H1 (cell line): ENCODE measurements around the gene JAKMIP3. TPM values are rescaled to one million over a fixed set of nuclear protein-coding genes. Genes with fewer than 3 reads are reported as not detected.

Experiments used
- CTCF ChIA-PET: fragments of 300-600 bp; sonication (Branson Sonifier 250); formaldehyde crosslinking; loops from one replicate; lab custom pipeline; 2021; ENCODE audit not compliant: partially characterized antibody; lab: Charles Lee
- POLR2A ChIA-PET: fragments of 300-600 bp; sonication (Branson Sonifier 250); formaldehyde crosslinking; loops from one replicate; lab custom pipeline; 2021; ENCODE audit warnings: inconsistent platforms; ENCODE audit not compliant: partially characterized antibody; lab: Charles Lee
- DNase-seq, 2 experiments: peaks; one replicate each; pipeline versions ENCODE4 v3.0.0 to v3.0.0-alpha.2; 2010 to 2022; ENCODE audit warnings: low spot score in 2 of 2, low read depth in 1 of 2, mixed read lengths in 1 of 2
- FAIRE-seq: peaks from 2 replicates; lab custom pipeline; 2011; peaks lifted over from hg19 to GRCh38; lab: Jason Lieb, UNC
- H2AFZ ChIP-seq: 2 replicates; pipeline ENCODE4 v1.8.1; 2012; ENCODE audit warnings: low read length, inconsistent platforms
- H2AK5ac ChIP-seq: 2 replicates; pipeline ENCODE4 v1.6.1; 2013; ENCODE audit warnings: low read depth, low read length
- H2BK120ac ChIP-seq: replicated peaks from 2 replicates; pipeline ENCODE3; 2013; ENCODE audit warnings: low read depth, low read length, inconsistent platforms
- H2BK12ac ChIP-seq: 2 replicates; pipeline ENCODE4 v1.6.1; 2013; ENCODE audit warnings: low read depth, low read length
- H2BK15ac ChIP-seq: 2 replicates; pipeline ENCODE4 v1.6.1; 2013; ENCODE audit warnings: low read length
- H2BK20ac ChIP-seq: 2 replicates; pipeline ENCODE4 v1.6.1; 2013; ENCODE audit warnings: low read length
- H2BK5ac ChIP-seq: 2 replicates; pipeline ENCODE4 v1.6.1; 2013; ENCODE audit warnings: low read depth, low read length
- H3K14ac ChIP-seq: 2 replicates; pipeline ENCODE4 v1.6.1; 2013; ENCODE audit warnings: inconsistent platforms; ENCODE audit not compliant: insufficient read length
- H3K18ac ChIP-seq: 2 replicates; pipeline ENCODE4 v1.6.1; 2013; ENCODE audit warnings: low read length; ENCODE audit errors: extremely low read depth
- H3K23ac ChIP-seq: 2 replicates; pipeline ENCODE4 v1.6.1; 2013; ENCODE audit warnings: inconsistent platforms; ENCODE audit not compliant: insufficient read length
- H3K23me2 ChIP-seq: 2 replicates; pipeline ENCODE4 v1.6.1; 2013; ENCODE audit warnings: low read depth, low read length
- H3K27ac ChIP-seq: 2 replicates; pipeline ENCODE4 v1.6.1; 2011; ENCODE audit warnings: low read depth, low read length, inconsistent platforms
- H3K27me3 ChIP-seq, 4 experiments: replicated peaks in 1 of 4; 1 replicate in 1 of 4; 2 replicates in 3 of 4; pipeline versions ENCODE4 v1.6.1 to v1.8.1; 2011 to 2013; ENCODE audit warnings: low read length in 3 of 4, mild to moderate bottlenecking in 3 of 4, inconsistent platforms in 2 of 4, mixed read lengths in 2 of 4, moderate library complexity in 1 of 4; ENCODE audit not compliant: control insufficient read depth in 3 of 4, insufficient read depth in 3 of 4; ENCODE audit errors: extremely low read depth in 1 of 4
- H3K36me3 ChIP-seq, 4 experiments: 2 replicates each; pipeline versions ENCODE4 v1.6.1 to v1.8.1; 2011 to 2013; ENCODE audit warnings: mild to moderate bottlenecking in 4 of 4, low read length in 3 of 4, moderate library complexity in 2 of 4, control low read depth in 1 of 4, inconsistent platforms in 1 of 4; ENCODE audit not compliant: insufficient read depth in 4 of 4, control insufficient read depth in 2 of 4
- H3K4ac ChIP-seq: replicated peaks from 2 replicates; pipeline ENCODE3; 2013; ENCODE audit warnings: low read length, low read depth, mixed read lengths, inconsistent platforms; ENCODE audit not compliant: insufficient read length
- H3K4me1 ChIP-seq, 4 experiments: replicated peaks in 1 of 4; 1 replicate in 1 of 4; 2 replicates in 3 of 4; pipeline versions ENCODE4 v1.6.1 to v1.8.1; 2011 to 2013; ENCODE audit warnings: low read length in 3 of 4, inconsistent platforms in 2 of 4, mixed read lengths in 1 of 4; ENCODE audit not compliant: insufficient read depth in 4 of 4, control insufficient read depth in 3 of 4
- H3K4me2 ChIP-seq, 2 experiments: 2 replicates each; pipeline versions ENCODE4 v1.6.1 to v1.8.1; 2011 to 2013; ENCODE audit warnings: low read depth in 2 of 2, low read length in 2 of 2, control low read depth in 1 of 2, inconsistent platforms in 1 of 2, mild to moderate bottlenecking in 1 of 2; ENCODE audit not compliant: insufficient read depth in 1 of 2
- H3K4me3 ChIP-seq, 4 experiments: fragments of 200-600, 300-600 bp in 1 of 4; sonication (generic), shearing (Covaris generic), sonication (Bioruptor Twin) in 1 of 4; 2 replicates each; pipeline versions ENCODE4 v1.5.1 to v1.8.1; 2011 to 2016; ENCODE audit warnings: low read length in 4 of 4, low read depth in 3 of 4, control low read depth in 2 of 4, inconsistent platforms in 2 of 4, mild to moderate bottlenecking in 2 of 4, mixed read lengths in 1 of 4, moderate library complexity in 1 of 4; ENCODE audit not compliant: insufficient read depth in 2 of 4; ENCODE audit errors: extremely low read depth in 1 of 4
- H3K56ac ChIP-seq: replicated peaks from 2 replicates; pipeline ENCODE3; 2013; ENCODE audit warnings: low read depth, mild to moderate bottlenecking, mixed read lengths, low read length, inconsistent platforms; ENCODE audit not compliant: insufficient read length
- H3K79me1 ChIP-seq: 2 replicates; pipeline ENCODE4 v1.6.1; 2013; ENCODE audit warnings: low read depth, low read length, control low read depth
- H3K79me2 ChIP-seq, 2 experiments: 2 replicates each; pipeline versions ENCODE4 v1.6.1 to v1.8.1; 2012 to 2013; ENCODE audit warnings: low read length in 2 of 2, mild to moderate bottlenecking in 2 of 2, inconsistent platforms in 1 of 2; ENCODE audit not compliant: insufficient read depth in 2 of 2, control insufficient read depth in 1 of 2
- H3K9ac ChIP-seq, 4 experiments: replicated peaks in 1 of 4; 1 replicate in 1 of 4; 2 replicates in 3 of 4; pipeline versions ENCODE4 v1.6.1 to v1.8.1; 2011 to 2013; ENCODE audit warnings: low read depth in 3 of 4, low read length in 3 of 4, control low read depth in 2 of 4, mild to moderate bottlenecking in 2 of 4, moderate library complexity in 2 of 4, inconsistent platforms in 1 of 4; ENCODE audit errors: extremely low read depth in 1 of 4
- H3K9me3 ChIP-seq, 2 experiments: 2 replicates each; pipeline versions ENCODE4 v1.6.1 to v1.8.1; 2012 to 2013; ENCODE audit warnings: mild to moderate bottlenecking in 2 of 2, moderate library complexity in 2 of 2, control low read depth in 1 of 2, inconsistent platforms in 1 of 2, low read depth in 1 of 2, low read length in 1 of 2, mixed read lengths in 1 of 2; ENCODE audit not compliant: insufficient read depth in 2 of 2
- H4K20me1 ChIP-seq, 2 experiments: replicated peaks in 1 of 2; 2 replicates each; pipeline versions ENCODE3 to v1.8.1; 2011 to 2013; ENCODE audit warnings: inconsistent platforms in 2 of 2, low read length in 2 of 2, mild to moderate bottlenecking in 1 of 2; ENCODE audit not compliant: insufficient read depth in 2 of 2, control insufficient read depth in 1 of 2
- H4K5ac ChIP-seq: 2 replicates; pipeline ENCODE4 v1.6.1; 2013; ENCODE audit warnings: low read length, low read depth, mixed read lengths, inconsistent platforms; ENCODE audit not compliant: insufficient read length
- H4K8ac ChIP-seq: 2 replicates; pipeline ENCODE4 v1.8.0; 2013; ENCODE audit warnings: mild to moderate bottlenecking, moderate library complexity, low read length, inconsistent platforms; ENCODE audit not compliant: insufficient read depth; ENCODE audit errors: extremely low read depth
- H4K91ac ChIP-seq: replicated peaks from 2 replicates; pipeline ENCODE3; 2013; ENCODE audit warnings: low read length, mixed read lengths, inconsistent platforms; ENCODE audit not compliant: insufficient read length
- ATF3 ChIP-seq: IDR thresholded peaks from 2 replicates; pipeline ENCODE4 v1.6.1; 2011; ENCODE audit warnings: low read depth, mild to moderate bottlenecking, low read length; ENCODE audit not compliant: insufficient read depth
- CBX5 ChIP-seq: fragments of 300-800, 300-1000 bp; sonication (generic); IDR thresholded peaks from 2 replicates; pipeline ENCODE4 v1.7.1; 2016; ENCODE audit warnings: antibody characterized with exemption, low read length, low read depth
- EGR1 ChIP-seq: IDR thresholded peaks from 2 replicates; pipeline ENCODE4 v1.6.1; 2011; ENCODE audit warnings: low read depth, low read length, borderline replicate concordance
- POLR2AphosphoS5 ChIP-seq: IDR thresholded peaks from 2 replicates; pipeline ENCODE4 v1.6.1; 2011; ENCODE audit warnings: low read depth, low read length
- RFX5 ChIP-seq: IDR thresholded peaks from 2 replicates; pipeline ENCODE4 v1.6.1; 2011; ENCODE audit warnings: low read depth, low read length, improper control_type of control experiment, borderline replicate concordance
- SIN3A ChIP-seq, 2 experiments: IDR thresholded peaks in 1 of 2; conservative IDR thresholded peaks in 1 of 2; 2 replicates each; pipeline ENCODE4 v1.6.1; 2011 to 2012; ENCODE audit warnings: low read length in 2 of 2, improper control_type of control experiment in 1 of 2, low read depth in 1 of 2, mild to moderate bottlenecking in 1 of 2
- SP2 ChIP-seq: IDR thresholded peaks from 2 replicates; pipeline ENCODE4 v1.6.1; 2012; ENCODE audit warnings: mild to moderate bottlenecking, low read length, inconsistent platforms
- TAF1 ChIP-seq: IDR thresholded peaks from 2 replicates; pipeline ENCODE4 v1.6.1; 2011; ENCODE audit warnings: mild to moderate bottlenecking, low read depth, low read length
- WGBS, 2 experiments: shearing (Covaris generic) in 1 of 2; methylation state at CpG; one replicate each; pipeline versions ENCODE4 v1.1.6 to v1.1.7; 2013 to 2015; ENCODE audit warnings: low lambda C conversion rate in 2 of 2, mixed read lengths in 2 of 2, inconsistent platforms in 1 of 2, low coverage in 1 of 2, missing lambda C conversion rate in 1 of 2; ENCODE audit not compliant: insufficient replicate concordance in 2 of 2, insufficient coverage in 1 of 2, insufficient read length in 1 of 2; ENCODE audit errors: extremely low coverage in 1 of 2, missing lambda C conversion rate in 1 of 2; 5-methylcytosine and 5-hydroxymethylcytosine counted together
- polyA plus RNA-seq, 7 experiments: library from polyadenylated mRNA; depleted of rRNA in 3 of 7; stranded (reverse) in 5 of 7; unstranded in 2 of 7; fragments of >200 nt in 5 of 7; fragments of 200-250 nt in 2 of 7; gene quantifications; 1 replicate in 5 of 7; 2 replicates in 1 of 7; 4 replicates in 1 of 7; pipeline versions ENCODE4 v1.2.1 to v1.2.3, GENCODE V29; 2011 to 2013; ENCODE audit warnings: missing spikeins in 2 of 7, mixed read lengths in 2 of 7
- total RNA-seq: library from RNA; stranded (reverse); fragmentation: NEBNext Ultra II Directional; extraction: Animal tissue kit (Norgen Biotek cat#: 25700); gene quantifications from 2 replicates; pipeline ENCODE4 v1.2.1, GENCODE V29; 2021

The JAKMIP3 gene
- total and polyA plus RNA-seq, 2 of the 8 experiments (the other 6 are each of a cell fraction or from before 2014, with no cell fraction given) = 0.83 to 0.91 TPM

DNA sequence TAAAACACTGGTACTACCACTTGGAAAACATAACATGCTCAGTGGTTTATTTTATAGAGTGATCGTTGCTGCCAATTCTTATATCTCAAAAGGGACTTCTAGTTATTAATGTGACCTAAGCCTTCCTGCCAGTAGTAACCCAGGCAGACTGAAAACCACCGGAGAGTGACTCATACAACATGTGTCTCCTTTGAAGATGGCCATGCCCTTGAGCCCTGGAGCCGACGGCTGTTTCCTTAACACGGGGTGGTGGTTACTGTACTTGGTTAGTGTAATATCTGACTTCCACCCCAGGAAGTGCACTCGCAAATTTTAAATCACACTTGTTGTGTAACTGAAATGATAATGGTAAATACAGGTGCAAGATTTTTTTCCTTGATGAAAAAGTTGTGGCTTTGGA lies 30.5 kb downstream of the JAKMIP3 start:
- Histone ChIP-seq H2AFZ (no peak overlapping the region), H3K36me3 (no peaks in the 10 kb centered on the region), H3K79me1 (no peaks in the 10 kb centered on the region; the same call in 1 of the 2 replicates), H3K14ac (no peak overlapping the region), H4K8ac (no peak overlapping the region), H3K4me3 (no peak overlapping the region), H4K91ac (no peak overlapping the region), H3K79me2 (no peaks in the 10 kb centered on the region), H2BK12ac (no peak overlapping the region), H3K4me1 (no peaks in the 10 kb centered on the region; a peak in 1 of 7 replicates), H3K18ac (no peak overlapping the region), H2AK5ac (no peak overlapping the region), H4K20me1 (no peaks in the 10 kb centered on the region), H3K27me3 (no peaks in the 10 kb centered on the region), H2BK15ac (no peak overlapping the region), H3K23ac (no peak overlapping the region), H3K56ac (no peak overlapping the region), H3K4ac (no peak overlapping the region), H2BK5ac (no peak overlapping the region), H3K9me3 (peaks cover 9 to 13% of the 10 kb centered on the region in 2 experiments; a peak in 2 of 4 replicates), H3K23me2 (no peaks in the 10 kb centered on the region), H3K27ac (no peak overlapping the region), H3K9ac (no peak overlapping the region), H2BK20ac (no peak overlapping the region), H4K5ac (no peak overlapping the region), H2BK120ac (no peak overlapping the region), H3K4me2 (no peak overlapping the region)
- DNase-seq = no peak
- ChIA-PET CTCF (interaction anchor here (0.6 kb wide), 1 partner anchor 39 kb away, joined by 3 read pairs; no protein-coding TSS in a partner anchor), POLR2A (no interaction called here)
- WGBS, 2 experiments = 90% methylated on average over 6 of the region's 6 CpGs; no CpG with 5 or more reads in 1 of the 2 experiments
- FAIRE-seq = no peak
- TF ChIP-seq SP2 (no peak), TAF1 (no peak), ATF3 (no peak), POLR2AphosphoS5 (no peak), SIN3A (conservative IDR thresholded peaks at IDR 0.05 in 1 of 2, IDR thresholded peaks at IDR 0.05 in 1 of 2; ENCODE audit: low read depth in 1 of 2, low read length in 2 of 2) (no peak), RFX5 (no peak), EGR1 (no peak), CBX5 (no peak)
